SK-N-SH (cell line): ENCODE results near the gene IL15. TPM values are rescaled to one million over a fixed set of nuclear protein-coding genes. Genes with fewer than 3 reads are reported as not detected.
"Not testable (repeated sequence)": the region's sequence is repeated elsewhere in the genome, so short reads cannot be mapped to it uniquely, and the experiment has no call there.

Source experiments
- CTCF ChIA-PET: fragments of 300-600, 350-600 bp; formaldehyde crosslinking; extraction: SDS; loops from one replicate; lab custom pipeline; 2021; lab: Yijun Ruan, JAX
- POLR2A ChIA-PET: fragments of 350-600 bp; sonication (Branson Sonifier 250); formaldehyde crosslinking; extraction: SDS; loops from one replicate; lab custom pipeline; 2020; ENCODE audit warnings: antibody characterized with exemption, inconsistent platforms; lab: Yijun Ruan, JAX
- DNase-seq: peaks from one replicate; pipeline ENCODE4 v3.0.0; 2012
- H2AFZ ChIP-seq: fragments of 200-600 bp; sonication (generic); 2 replicates; pipeline ENCODE4 v1.8.1; 2016; ENCODE audit warnings: antibody characterized with exemption, mild to moderate bottlenecking, low read depth
- H3F3A ChIP-seq: fragments of 200-600 bp; sonication (generic); replicated peaks from 2 replicates; pipeline ENCODE3; 2016; ENCODE audit warnings: antibody characterized with exemption, mild to moderate bottlenecking; ENCODE audit not compliant: insufficient read depth
- H3K27ac ChIP-seq, 2 experiments: fragments of 200-500 bp in 1 of 2; fragments of 200-600 bp in 1 of 2; sonication (Bioruptor generic) in 1 of 2; sonication (generic), shearing (Covaris generic) in 1 of 2; 2 replicates each; pipeline versions ENCODE4 v1.5.1 to v1.6.1; 2014 to 2016; ENCODE audit warnings: low read depth in 2 of 2, inconsistent platforms in 1 of 2, low read length in 1 of 2, mild to moderate bottlenecking in 1 of 2, mixed read lengths in 1 of 2
- H3K27me3 ChIP-seq: fragments of 200-600 bp; sonication (generic), shearing (Covaris generic); 2 replicates; pipeline ENCODE4 v1.6.1; 2016; ENCODE audit warnings: mixed run types; ENCODE audit not compliant: insufficient read depth
- H3K36me3 ChIP-seq, 2 experiments: fragments of 200-500 bp in 1 of 2; fragments of 200-600 bp in 1 of 2; sonication (Bioruptor generic) in 1 of 2; sonication (generic) in 1 of 2; replicated peaks in 1 of 2; 2 replicates each; pipeline versions ENCODE3 to v1.5.1; 2014 to 2016; ENCODE audit warnings: low read length in 1 of 2, mild to moderate bottlenecking in 1 of 2; ENCODE audit not compliant: insufficient read depth in 2 of 2, control insufficient read depth in 1 of 2
- H3K4me1 ChIP-seq, 2 experiments: fragments of 200-500 bp in 1 of 2; fragments of 200-600 bp in 1 of 2; sonication (Bioruptor generic) in 1 of 2; sonication (generic), shearing (Covaris generic) in 1 of 2; 2 replicates each; pipeline versions ENCODE4 v1.5.1 to v1.6.1; 2014 to 2016; ENCODE audit warnings: low read depth in 1 of 2, low read length in 1 of 2, mixed run types in 1 of 2; ENCODE audit not compliant: insufficient read depth in 2 of 2, control insufficient read depth in 1 of 2
- H3K4me2 ChIP-seq: fragments of 200-600 bp; sonication (generic), shearing (Covaris generic); 2 replicates; pipeline ENCODE4 v1.6.1; 2017; ENCODE audit warnings: mixed run types
- H3K4me3 ChIP-seq, 2 experiments: fragments of 200-500 bp in 1 of 2; fragments of 200-600 bp in 1 of 2; sonication (Bioruptor generic) in 1 of 2; sonication (generic), shearing (Covaris generic) in 1 of 2; 2 replicates each; pipeline versions ENCODE4 v1.5.1 to v1.8.1; 2014 to 2016; ENCODE audit warnings: low read depth in 2 of 2, inconsistent platforms in 1 of 2, low read length in 1 of 2, mild to moderate bottlenecking in 1 of 2, mixed read lengths in 1 of 2, moderate library complexity in 1 of 2
- H3K79me2 ChIP-seq: fragments of 200-600 bp; sonication (generic); 2 replicates; pipeline ENCODE4 v1.8.1; 2017; ENCODE audit warnings: mild to moderate bottlenecking; ENCODE audit not compliant: insufficient read depth
- H3K9ac ChIP-seq: fragments of 200-600 bp; sonication (generic); 2 replicates; pipeline ENCODE4 v1.6.1; 2017; ENCODE audit warnings: mixed run types
- H3K9me2 ChIP-seq: fragments of 200-600 bp; sonication (generic); 2 replicates; pipeline ENCODE4 v1.6.1; 2017; ENCODE audit warnings: mixed run types
- H3K9me3 ChIP-seq: fragments of 200-600 bp; sonication (generic); 2 replicates; pipeline ENCODE4 v1.6.1; 2017; ENCODE audit warnings: mixed run types, mild to moderate bottlenecking, moderate library complexity
- H4K20me1 ChIP-seq: fragments of 200-600 bp; sonication (generic); 2 replicates; pipeline ENCODE4 v1.6.1; 2017; ENCODE audit warnings: mild to moderate bottlenecking, mixed run types; ENCODE audit not compliant: insufficient read depth
- EP300 ChIP-seq, 2 experiments: IDR thresholded peaks; 2 replicates each; pipeline versions ENCODE4 v1.4.0 to v1.6.1; 2012; ENCODE audit warnings: borderline replicate concordance in 1 of 2, low read depth in 1 of 2, low read length in 1 of 2
- FOSL2 ChIP-seq: IDR thresholded peaks from 2 replicates; pipeline ENCODE4 v1.4.0; 2012; ENCODE audit warnings: low read depth, mild to moderate bottlenecking, moderate library complexity, borderline replicate concordance
- GABPA ChIP-seq: IDR thresholded peaks from 2 replicates; pipeline ENCODE4 v1.4.0; 2012; ENCODE audit warnings: low read depth, mild to moderate bottlenecking
- MAX ChIP-seq: IDR thresholded peaks from 2 replicates; pipeline ENCODE4 v1.4.0; 2012; ENCODE audit warnings: low read depth
- NFIC ChIP-seq: IDR thresholded peaks from 2 replicates; pipeline ENCODE4 v1.4.0; 2012; ENCODE audit warnings: borderline replicate concordance
- PBX3 ChIP-seq: IDR thresholded peaks from 2 replicates; pipeline ENCODE4; 2012
- RCOR1 ChIP-seq: fragments of 150-350 bp; IDR thresholded peaks from 2 replicates; pipeline ENCODE4 v1.6.1; 2017; ENCODE audit warnings: antibody characterized with exemption, low read length
- RFX5 ChIP-seq: IDR thresholded peaks from 2 replicates; pipeline ENCODE4 v1.6.1; 2012; ENCODE audit warnings: mild to moderate bottlenecking, improper control_type of control experiment, low read length
- RXRA ChIP-seq: IDR thresholded peaks from 2 replicates; pipeline ENCODE4 v1.4.0; 2012; ENCODE audit warnings: low read depth, mild to moderate bottlenecking, borderline replicate concordance
- TCF12 ChIP-seq: IDR thresholded peaks from 2 replicates; pipeline ENCODE4 v1.4.0; 2012
- WGBS: methylation state at CpG from one replicate; pipeline ENCODE4 v1.1.6; 2017; ENCODE audit warnings: low lambda C conversion rate; 5-methylcytosine and 5-hydroxymethylcytosine counted together
- polyA plus RNA-seq, 3 experiments: library from polyadenylated mRNA; depleted of rRNA; stranded (reverse); fragments of >200 nt; gene quantifications; 2 replicates each; pipeline ENCODE4 v1.2.3, GENCODE V29; 2012
- TF ChIP-seq, protein P1 (sequence below): fragments of 200-600 bp; sonication (generic); IDR thresholded peaks from 2 replicates; pipeline ENCODE4 v1.6.1; 2017; ENCODE audit warnings: antibody characterized with exemption, mild to moderate bottlenecking, moderate library complexity
- TF ChIP-seq, protein P2 (sequence below): IDR thresholded peaks from 2 replicates; pipeline ENCODE4 v1.4.0; 2012; ENCODE audit warnings: low read depth, borderline replicate concordance

IL15 gene
- polyA plus RNA-seq, 1 of the 3 experiments (the other 2 are of a cell fraction) = 3.7 TPM

- CTCF ChIA-PET = no interaction called here
- H3K4me2 ChIP-seq = no peak overlapping the region
- no peak overlapping the region for H3K4me3 ChIP-seq
- no peak overlapping the region for H3K27ac ChIP-seq
- H3F3A ChIP-seq = no peaks in the 10 kb centered on the region
- no peak overlapping the region for H3K9ac ChIP-seq
- no peaks in the 10 kb centered on the region for H4K20me1 ChIP-seq
- 57% methylated on average over 8 of the region's 8 CpGs for WGBS
- H3K9me2 ChIP-seq = no peaks in the 10 kb centered on the region
- H3K79me2 ChIP-seq = no peaks in the 10 kb centered on the region
- TF ChIP-seq GABPA = no peak
- TF ChIP-seq TCF12 = peak; percentile 33; the same call in 1 of the 2 replicates
- peak; percentile 35; the same call in 1 of the 2 replicates for TF ChIP-seq NFIC
- 0 out of 4 replicates have a peak, but pooled peaks of 1 of the 2 experiments have one; percentile 5 for TF ChIP-seq EP300 (IDR thresholded peaks at IDR 0.05; ENCODE audit: borderline replicate concordance in 1 of 2, low read depth in 1 of 2, low read length in 1 of 2)
- peak; percentile 42; the same call in 1 of the 2 replicates for TF ChIP-seq FOSL2
- no peak for TF ChIP-seq RXRA
- peak; percentile 48 for TF ChIP-seq PBX3
- TF ChIP-seq RCOR1 = no peak
- TF ChIP-seq, all 33 proteins: peak for 5
- no peaks in the 10 kb centered on the region for H3K36me3 ChIP-seq
- no peak for DNase-seq
- no peak overlapping the region for H2AFZ ChIP-seq
- H3K9me3 ChIP-seq = no peaks in the 10 kb centered on the region
- POLR2A ChIA-PET = no interaction called here
- no peaks in the 10 kb centered on the region for H3K27me3 ChIP-seq
- peaks cover 0 to 2% of the 10 kb centered on the region in 2 experiments; a peak in 2 of 4 replicates for H3K4me1 ChIP-seq
These were observed 49.9 kb downstream of the IL15 start for GRCh38 chr4:141686146-141686775.

DNA sequence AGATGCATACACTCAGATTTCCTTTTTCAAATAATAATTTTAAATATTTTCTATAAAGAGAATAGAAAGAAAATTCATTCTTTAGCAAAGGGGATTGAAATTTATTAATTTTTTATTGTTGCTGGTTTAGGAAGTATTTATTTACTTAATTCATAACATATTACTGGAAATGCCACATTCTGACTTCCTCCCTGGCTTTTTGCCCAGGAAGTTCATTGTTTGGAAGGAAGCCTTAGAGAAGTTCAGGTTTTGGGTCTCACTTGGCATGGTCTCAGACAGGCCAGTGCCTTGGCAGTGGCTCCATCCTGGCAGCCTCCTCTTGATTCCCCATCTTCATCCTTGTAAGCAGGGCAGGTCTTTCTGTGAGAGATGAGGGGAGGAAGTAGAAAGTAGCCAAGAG, 50.5 kb downstream of the IL15 start:
- H3K9me3 ChIP-seq = no peaks in the 10 kb centered on the region
- H4K20me1 ChIP-seq = no peaks in the 10 kb centered on the region
- H3K4me3 ChIP-seq = no peak overlapping the region
- DNase-seq = no peak
- no peaks in the 10 kb centered on the region for H3K9me2 ChIP-seq
- H3K36me3 ChIP-seq = no peaks in the 10 kb centered on the region
- H3K79me2 ChIP-seq = no peaks in the 10 kb centered on the region
- no peak overlapping the region for H3K4me2 ChIP-seq
- peaks cover 0 to 2% of the 10 kb centered on the region in 2 experiments; a peak in 2 of 4 replicates for H3K4me1 ChIP-seq
- no peak overlapping the region for H3K27ac ChIP-seq
- POLR2A ChIA-PET = no interaction called here
- TF ChIP-seq NFIC (peak; percentile 54), MAX (no peak), RFX5 (no peak)
- TF ChIP-seq, protein P1, sequence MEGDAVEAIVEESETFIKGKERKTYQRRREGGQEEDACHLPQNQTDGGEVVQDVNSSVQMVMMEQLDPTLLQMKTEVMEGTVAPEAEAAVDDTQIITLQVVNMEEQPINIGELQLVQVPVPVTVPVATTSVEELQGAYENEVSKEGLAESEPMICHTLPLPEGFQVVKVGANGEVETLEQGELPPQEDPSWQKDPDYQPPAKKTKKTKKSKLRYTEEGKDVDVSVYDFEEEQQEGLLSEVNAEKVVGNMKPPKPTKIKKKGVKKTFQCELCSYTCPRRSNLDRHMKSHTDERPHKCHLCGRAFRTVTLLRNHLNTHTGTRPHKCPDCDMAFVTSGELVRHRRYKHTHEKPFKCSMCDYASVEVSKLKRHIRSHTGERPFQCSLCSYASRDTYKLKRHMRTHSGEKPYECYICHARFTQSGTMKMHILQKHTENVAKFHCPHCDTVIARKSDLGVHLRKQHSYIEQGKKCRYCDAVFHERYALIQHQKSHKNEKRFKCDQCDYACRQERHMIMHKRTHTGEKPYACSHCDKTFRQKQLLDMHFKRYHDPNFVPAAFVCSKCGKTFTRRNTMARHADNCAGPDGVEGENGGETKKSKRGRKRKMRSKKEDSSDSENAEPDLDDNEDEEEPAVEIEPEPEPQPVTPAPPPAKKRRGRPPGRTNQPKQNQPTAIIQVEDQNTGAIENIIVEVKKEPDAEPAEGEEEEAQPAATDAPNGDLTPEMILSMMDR = no peak
- TF ChIP-seq, protein P2, sequence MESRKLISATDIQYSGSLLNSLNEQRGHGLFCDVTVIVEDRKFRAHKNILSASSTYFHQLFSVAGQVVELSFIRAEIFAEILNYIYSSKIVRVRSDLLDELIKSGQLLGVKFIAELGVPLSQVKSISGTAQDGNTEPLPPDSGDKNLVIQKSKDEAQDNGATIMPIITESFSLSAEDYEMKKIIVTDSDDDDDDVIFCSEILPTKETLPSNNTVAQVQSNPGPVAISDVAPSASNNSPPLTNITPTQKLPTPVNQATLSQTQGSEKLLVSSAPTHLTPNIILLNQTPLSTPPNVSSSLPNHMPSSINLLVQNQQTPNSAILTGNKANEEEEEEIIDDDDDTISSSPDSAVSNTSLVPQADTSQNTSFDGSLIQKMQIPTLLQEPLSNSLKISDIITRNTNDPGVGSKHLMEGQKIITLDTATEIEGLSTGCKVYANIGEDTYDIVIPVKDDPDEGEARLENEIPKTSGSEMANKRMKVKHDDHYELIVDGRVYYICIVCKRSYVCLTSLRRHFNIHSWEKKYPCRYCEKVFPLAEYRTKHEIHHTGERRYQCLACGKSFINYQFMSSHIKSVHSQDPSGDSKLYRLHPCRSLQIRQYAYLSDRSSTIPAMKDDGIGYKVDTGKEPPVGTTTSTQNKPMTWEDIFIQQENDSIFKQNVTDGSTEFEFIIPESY = no peak
- no peak overlapping the region for H2AFZ ChIP-seq
- CTCF ChIA-PET = no interaction called here
- no peak overlapping the region for H3K9ac ChIP-seq
- no peaks in the 10 kb centered on the region for H3F3A ChIP-seq
- no peaks in the 10 kb centered on the region for H3K27me3 ChIP-seq

- DNase-seq, CTCF ChIA-PET, POLR2A ChIA-PET, H3K36me3 ChIP-seq, H3K4me3 ChIP-seq, H3K9me2 ChIP-seq, H3K4me1 ChIP-seq, H2AFZ ChIP-seq, H3K4me2 ChIP-seq, H3K27ac ChIP-seq, H3K27me3 ChIP-seq, H3K9ac ChIP-seq, H4K20me1 ChIP-seq, H3F3A ChIP-seq, H3K79me2 ChIP-seq, H3K9me3 ChIP-seq: not testable (repeated sequence)
- 100% methylated on average over 2 of the region's 29 CpGs for WGBS
These were observed 53.4 kb downstream of the IL15 start for GRCh38 chr4:141689726-141690296.
